A673 (cell line): ENCODE results near the gene PRRT2.

Experiments
- CTCF ChIP-seq: fragments of 300-800, 200-600 bp; sonication (generic); conservative IDR thresholded peaks from 2 replicates; pipeline ENCODE4 v1.5.1; 2017; ENCODE audit warnings: low read depth, mild to moderate bottlenecking, antibody characterized with exemption, low read length, moderate library complexity, mixed read lengths
- EZH2 ChIP-seq: fragments of 200-600 bp; sonication (generic); IDR thresholded peaks from 2 replicates; pipeline ENCODE4 v1.6.1; 2017; ENCODE audit warnings: borderline replicate concordance, low read depth, mild to moderate bottlenecking, mixed read lengths, antibody characterized with exemption, low read length; ENCODE audit not compliant: poor library complexity, severe bottlenecking

DNA sequence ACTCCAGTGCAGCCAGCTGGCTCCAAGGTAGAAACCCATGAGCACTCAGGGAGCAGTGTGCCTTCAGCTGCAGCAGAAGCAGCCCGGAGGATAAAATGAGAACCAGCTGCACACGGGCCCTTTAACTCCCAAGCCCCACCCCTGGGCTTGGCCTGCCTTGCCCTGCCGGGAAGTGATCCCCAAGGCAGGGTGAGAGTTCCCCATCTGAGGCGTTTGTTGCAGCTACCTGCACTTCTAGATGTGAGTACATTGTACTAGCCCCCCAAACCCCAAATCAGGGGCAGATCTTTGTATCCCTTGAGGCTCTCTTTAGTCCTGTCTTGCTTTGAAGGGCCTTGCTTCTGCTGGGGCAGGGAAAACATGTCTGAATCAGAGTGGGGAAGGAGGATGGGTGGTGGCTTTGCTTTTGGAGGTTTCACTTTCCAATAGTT is 8.3 kb downstream of the PRRT2 start, which contains the start of gene MVP:
- TF ChIP-seq CTCF (no peak), EZH2 (no peak)
